BE2C (cell line): ENCODE measurements around the gene NFKBIB.

Experiments used
- DNase-seq: peaks from one replicate; pipeline ENCODE4 v3.0.0-alpha.2; 2020
- H3K27me3 ChIP-seq: fragments of 250-450 bp; sonication (Bioruptor Pico); 2 replicates; pipeline ENCODE4 v1.5.1; 2020; ENCODE audit warnings: mild to moderate bottlenecking
- H3K36me3 ChIP-seq: fragments of 250-450 bp; sonication (Bioruptor Pico); 2 replicates; pipeline ENCODE4 v1.5.1; 2020; ENCODE audit warnings: mild to moderate bottlenecking
- H3K4me1 ChIP-seq: fragments of 250-450 bp; sonication (Bioruptor Pico); 2 replicates; pipeline ENCODE4 v1.5.1; 2020
- H3K4me3 ChIP-seq: 2 replicates; pipeline ENCODE4 v1.5.1; 2011; ENCODE audit warnings: low read depth, low read length
- H3K9me3 ChIP-seq: fragments of 250-450 bp; sonication (Bioruptor Pico); 2 replicates; pipeline ENCODE4 v1.5.1; 2020
- TF ChIP-seq, protein P1 (sequence below): IDR thresholded peaks from 2 replicates; pipeline ENCODE4 v1.5.1; 2012; ENCODE audit warnings: mild to moderate bottlenecking, low read depth, low read length

NFKBIB gene

DNA sequence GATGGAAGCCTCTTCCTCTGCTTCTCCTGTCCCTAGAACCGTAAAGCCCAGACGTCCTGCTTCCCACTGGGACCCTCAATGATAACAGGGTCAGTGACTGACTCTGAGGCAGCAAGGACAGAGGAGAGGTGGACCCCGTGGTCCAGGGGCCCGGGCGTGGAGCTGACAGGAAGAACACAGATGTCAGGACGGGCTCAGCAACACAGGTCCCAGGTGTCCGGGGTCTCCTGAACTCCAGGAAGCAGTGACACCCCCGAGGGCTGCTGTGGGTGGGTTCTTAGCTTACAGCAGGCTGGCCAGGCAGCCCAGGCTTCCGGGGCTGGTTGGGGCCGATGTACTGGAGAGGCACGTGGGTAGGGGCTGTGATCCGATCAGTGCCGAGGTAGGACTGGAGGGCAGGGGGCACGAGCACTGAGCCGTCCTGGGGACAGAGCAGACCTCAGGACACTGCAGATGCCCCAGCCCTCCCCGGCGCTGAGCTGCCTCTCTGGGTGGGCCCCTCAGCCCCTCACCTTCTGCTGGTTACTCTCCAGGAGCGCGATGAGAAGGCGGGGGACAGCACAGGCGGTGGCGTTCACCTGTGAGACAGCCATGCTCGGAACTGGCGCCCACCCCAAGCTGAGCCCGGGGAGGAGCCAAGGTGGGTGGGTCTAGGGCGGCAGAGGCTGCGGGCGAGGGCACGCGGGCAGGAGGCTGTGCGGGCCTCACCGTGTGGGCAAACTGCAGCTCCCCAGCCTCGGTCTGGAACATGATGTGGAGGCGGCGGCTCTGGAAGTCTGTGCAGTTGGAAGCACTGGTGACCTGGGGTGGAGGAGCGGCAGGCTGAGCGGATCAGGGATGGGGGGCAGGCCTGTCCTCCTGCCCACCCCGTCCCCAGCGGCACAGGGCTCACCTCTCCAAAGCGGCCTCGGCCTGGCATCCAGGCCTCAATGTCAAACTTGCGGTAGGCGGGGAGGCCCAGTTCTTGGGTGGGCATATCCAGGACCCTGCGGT, 15.9 kb downstream of the NFKBIB start:
- H3K4me3 ChIP-seq: no peak overlapping the region
- H3K9me3 ChIP-seq: no peaks in the 10 kb centered on the region
- H3K36me3 ChIP-seq: no peaks in the 10 kb centered on the region
- H3K4me1 ChIP-seq: peaks cover 3% of the 10 kb centered on the region
- H3K27me3 ChIP-seq: no peaks in the 10 kb centered on the region
- no peak for DNase-seq
- TF ChIP-seq, protein P1, sequence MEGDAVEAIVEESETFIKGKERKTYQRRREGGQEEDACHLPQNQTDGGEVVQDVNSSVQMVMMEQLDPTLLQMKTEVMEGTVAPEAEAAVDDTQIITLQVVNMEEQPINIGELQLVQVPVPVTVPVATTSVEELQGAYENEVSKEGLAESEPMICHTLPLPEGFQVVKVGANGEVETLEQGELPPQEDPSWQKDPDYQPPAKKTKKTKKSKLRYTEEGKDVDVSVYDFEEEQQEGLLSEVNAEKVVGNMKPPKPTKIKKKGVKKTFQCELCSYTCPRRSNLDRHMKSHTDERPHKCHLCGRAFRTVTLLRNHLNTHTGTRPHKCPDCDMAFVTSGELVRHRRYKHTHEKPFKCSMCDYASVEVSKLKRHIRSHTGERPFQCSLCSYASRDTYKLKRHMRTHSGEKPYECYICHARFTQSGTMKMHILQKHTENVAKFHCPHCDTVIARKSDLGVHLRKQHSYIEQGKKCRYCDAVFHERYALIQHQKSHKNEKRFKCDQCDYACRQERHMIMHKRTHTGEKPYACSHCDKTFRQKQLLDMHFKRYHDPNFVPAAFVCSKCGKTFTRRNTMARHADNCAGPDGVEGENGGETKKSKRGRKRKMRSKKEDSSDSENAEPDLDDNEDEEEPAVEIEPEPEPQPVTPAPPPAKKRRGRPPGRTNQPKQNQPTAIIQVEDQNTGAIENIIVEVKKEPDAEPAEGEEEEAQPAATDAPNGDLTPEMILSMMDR: no peak

DNA sequence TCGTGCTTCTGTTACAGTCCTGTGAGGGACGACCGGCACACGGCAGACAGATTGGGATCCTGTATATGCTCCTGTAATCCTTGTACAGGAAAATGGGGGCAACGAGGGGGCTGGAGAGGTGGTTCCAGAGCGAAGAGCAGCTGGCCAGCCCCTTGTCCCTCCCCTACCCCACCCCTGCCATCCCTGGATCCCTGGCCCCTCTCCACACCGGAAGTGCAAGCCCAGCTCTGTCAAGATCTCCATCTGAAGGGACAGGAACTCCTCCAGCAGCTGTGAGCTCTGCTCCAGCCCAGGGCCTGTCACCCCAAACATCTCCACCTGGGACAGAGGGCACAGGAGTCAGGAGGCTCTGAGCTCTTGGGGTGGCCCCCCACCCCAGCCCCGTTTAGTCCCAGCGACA, 17.7 kb downstream of the NFKBIB start:
- Histone ChIP-seq H3K4me1 (peaks cover 3% of the 10 kb centered on the region), H3K27me3 (no peaks in the 10 kb centered on the region), H3K9me3 (no peaks in the 10 kb centered on the region), H3K36me3 (peaks cover 11% of the 10 kb centered on the region), H3K4me3 (peak overlapping the region; percentile 32)
- peak; percentile 64 for DNase-seq
- TF ChIP-seq, protein P1: no peak

DNA sequence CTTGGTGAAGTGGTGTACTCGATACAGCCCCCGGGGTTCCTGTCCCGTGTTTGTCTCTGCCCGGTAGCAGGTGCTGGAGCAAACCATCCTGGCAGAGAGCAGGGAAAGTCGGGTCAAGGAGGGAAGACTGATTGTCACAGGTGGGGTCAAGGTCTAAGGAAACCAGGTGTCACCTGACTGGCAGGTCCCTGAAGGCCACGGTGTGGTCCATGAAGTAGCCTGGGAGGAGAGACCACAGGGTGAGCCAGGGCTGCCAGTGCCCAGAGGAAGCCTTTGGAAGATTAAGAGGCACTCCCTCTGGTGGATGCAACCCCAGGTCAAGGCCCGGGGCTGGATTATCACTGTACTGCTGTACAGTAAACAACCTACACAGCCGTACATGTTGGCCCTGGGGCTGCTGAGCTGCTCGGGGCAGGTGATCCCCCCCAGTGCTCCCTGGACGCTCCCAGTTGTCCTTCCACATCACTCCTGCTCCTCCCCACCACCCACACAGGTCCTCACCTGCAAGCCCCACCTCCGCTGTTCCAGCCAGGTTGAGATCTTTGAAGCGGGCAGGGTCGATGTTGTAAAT, 18.2 kb downstream of the NFKBIB start:
- Histone ChIP-seq H3K27me3 (no peaks in the 10 kb centered on the region), H3K9me3 (no peaks in the 10 kb centered on the region), H3K4me1 (peaks cover 3% of the 10 kb centered on the region), H3K4me3 (peak overlapping the region; percentile 32), H3K36me3 (peaks cover 11% of the 10 kb centered on the region)
- DNase-seq: peak; percentile 66
- TF ChIP-seq, protein P1: peak; percentile 60

DNA sequence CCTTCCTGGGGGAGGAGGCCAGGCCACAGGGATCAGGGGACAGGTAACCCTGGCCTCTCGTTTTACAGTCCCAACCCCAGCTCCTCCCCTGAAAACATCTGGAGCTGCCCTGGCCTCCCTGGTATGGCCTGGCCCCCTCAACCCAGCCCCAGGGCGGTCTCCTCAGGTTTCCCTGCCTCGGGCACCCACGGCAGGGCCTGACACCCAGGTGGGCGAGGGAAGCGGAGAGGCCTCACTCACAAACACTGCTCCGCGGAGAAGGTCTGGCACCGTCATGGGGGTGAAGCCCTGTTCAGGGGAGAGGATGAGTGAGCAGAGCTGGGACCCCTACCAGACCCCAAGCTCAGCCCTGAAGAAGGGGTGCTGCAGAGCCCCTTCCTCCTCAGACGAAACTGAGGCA, 18.8 kb downstream of the NFKBIB start:
- no peaks in the 10 kb centered on the region for H3K27me3 ChIP-seq
- no peak overlapping the region for H3K4me3 ChIP-seq
- no peak for DNase-seq
- TF ChIP-seq, protein P1: no peak
- H3K36me3 ChIP-seq: peaks cover 11% of the 10 kb centered on the region
- H3K4me1 ChIP-seq: peaks cover 3% of the 10 kb centered on the region
- no peaks in the 10 kb centered on the region for H3K9me3 ChIP-seq

DNA sequence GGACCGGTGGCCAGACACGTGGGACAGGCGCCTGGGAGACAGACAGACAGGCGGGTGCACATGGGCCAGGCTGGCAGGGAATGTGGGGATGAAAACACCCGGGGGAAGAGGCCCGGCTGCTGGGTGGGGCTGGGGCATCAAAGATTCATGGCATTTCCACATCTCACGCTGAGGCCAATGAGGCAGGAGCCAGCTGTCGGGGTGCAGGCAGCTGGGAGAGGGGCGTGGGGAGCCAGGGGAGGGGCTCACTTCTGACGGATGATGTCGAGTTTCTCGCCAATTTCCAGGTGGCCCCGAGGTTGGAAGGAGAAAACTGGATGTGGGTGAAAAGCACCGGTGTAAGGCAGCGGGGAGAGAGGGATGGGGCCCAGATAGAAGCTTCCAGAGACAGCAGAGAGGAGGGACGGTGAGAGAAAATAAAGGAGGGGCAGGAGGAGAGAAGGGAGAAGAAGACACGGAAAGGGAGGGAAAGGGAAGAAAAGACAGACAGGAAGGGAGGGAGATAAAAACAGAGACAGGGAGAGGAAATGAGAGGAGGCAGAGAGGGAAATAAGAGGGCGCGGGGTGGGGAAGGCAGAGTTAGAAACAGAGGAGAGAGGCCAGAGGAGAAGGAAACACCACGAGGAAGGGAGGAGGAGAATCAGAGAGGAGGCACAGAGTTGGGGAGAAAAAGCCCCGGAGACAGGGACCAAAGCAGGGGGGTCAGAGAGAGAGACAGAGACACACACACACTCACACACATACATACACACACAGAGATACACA, 20.2 kb downstream of the NFKBIB start:
- H3K27me3 ChIP-seq: no peaks in the 10 kb centered on the region
- TF ChIP-seq, protein P1: no peak
- H3K9me3 ChIP-seq: no peaks in the 10 kb centered on the region
- H3K36me3 ChIP-seq: peaks cover 26% of the 10 kb centered on the region
- peaks cover 3% of the 10 kb centered on the region for H3K4me1 ChIP-seq
- no peak overlapping the region for H3K4me3 ChIP-seq
- DNase-seq: no peak
